ENCODE results near the gene SPRYD3.
A peak's percentile ranks its signal among the peaks of the same experiment; 100 is the strongest.
"Not testable (repeated sequence)": the region's sequence is repeated elsewhere in the genome, so short reads cannot be mapped to it uniquely, and the experiment has no call there.

SPRYD3 gene

DNA sequence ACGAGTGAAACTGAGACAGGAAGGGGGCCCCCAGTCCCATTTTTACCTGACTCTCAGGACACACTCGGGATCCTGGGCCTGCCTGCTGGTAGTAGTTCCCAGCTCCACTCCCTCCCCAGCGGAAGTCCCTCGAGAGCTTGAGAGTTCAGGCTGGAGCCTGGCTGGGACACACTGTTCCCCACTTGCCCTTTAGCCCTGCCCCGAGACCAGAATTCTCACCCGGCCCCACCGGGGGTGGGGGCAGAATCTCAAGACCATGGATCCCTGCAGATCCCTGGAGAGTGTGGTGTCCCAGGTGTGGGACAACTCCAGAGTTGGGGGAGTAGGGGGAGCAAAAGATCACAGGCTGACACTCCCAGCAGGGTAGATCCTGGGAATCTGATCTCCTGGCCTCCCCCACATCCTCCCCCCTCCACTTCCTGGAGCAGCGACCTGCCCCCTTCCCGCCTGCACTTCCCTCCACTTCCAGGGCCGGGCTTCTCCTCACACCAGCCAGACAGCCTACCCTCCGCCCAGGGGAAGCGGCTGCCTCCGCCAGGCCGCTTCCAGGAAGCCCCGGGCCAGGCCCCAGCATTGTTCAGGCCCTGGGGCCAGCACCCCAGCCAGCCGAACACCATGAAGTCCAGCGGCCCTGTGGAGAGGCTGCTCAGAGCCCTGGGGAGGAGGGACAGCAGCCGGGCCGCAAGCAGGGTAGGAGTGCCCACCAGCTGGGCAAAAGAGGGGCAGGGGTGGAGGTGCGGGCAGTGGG lies 29.4 kb downstream of the SPRYD3 start, which contains the start of gene TNS2:
Gene TNS2 (plus strand): TSS at position 495 of the 748 bp plus-strand sequence. CDS start 121 bp downstream, at position 616.
- peak; percentile 71 for DNase-seq

- peak; percentile 45 for DNase-seq
Observed at GRCh38 chr12:53048780-53049401, 30.3 kb downstream of the SPRYD3 start.

DNA sequence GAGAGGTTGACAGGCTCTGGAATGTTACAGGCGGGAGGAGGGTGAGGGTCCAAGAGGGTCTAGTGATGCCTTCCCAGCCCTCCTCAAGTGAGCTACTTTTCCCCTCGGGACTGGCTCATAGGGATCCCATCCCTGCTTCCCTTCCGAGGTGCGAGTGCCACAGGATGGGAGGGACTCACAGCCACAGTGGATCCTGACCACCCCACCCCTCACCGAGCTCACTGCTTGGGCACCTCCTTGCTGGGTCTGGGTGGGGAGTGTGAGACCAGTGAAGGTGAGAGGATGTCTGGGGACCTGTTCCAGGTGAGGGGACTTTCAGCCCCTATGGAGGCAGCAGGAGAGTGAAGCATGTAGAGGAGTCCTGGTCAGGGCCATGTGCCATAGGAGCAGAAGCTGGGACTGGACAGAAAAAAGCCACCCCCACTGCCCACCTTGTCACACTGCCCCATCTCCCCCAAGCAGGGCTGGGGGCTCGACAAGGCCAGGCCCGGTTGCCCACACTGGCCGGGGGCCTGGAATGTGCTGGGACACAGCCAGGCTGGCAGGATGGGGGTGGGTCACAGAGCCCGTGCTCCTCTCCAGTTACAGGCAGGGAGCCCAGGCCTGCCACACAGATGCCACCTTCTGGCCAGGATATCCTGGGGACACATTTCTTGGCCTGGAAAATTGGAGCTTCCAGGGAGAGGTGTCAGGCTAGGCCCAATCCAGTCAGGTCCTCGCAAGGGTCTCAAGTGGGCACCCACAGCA lies 31.0 kb downstream of the SPRYD3 start:
- DNase-seq = no peak

DNA sequence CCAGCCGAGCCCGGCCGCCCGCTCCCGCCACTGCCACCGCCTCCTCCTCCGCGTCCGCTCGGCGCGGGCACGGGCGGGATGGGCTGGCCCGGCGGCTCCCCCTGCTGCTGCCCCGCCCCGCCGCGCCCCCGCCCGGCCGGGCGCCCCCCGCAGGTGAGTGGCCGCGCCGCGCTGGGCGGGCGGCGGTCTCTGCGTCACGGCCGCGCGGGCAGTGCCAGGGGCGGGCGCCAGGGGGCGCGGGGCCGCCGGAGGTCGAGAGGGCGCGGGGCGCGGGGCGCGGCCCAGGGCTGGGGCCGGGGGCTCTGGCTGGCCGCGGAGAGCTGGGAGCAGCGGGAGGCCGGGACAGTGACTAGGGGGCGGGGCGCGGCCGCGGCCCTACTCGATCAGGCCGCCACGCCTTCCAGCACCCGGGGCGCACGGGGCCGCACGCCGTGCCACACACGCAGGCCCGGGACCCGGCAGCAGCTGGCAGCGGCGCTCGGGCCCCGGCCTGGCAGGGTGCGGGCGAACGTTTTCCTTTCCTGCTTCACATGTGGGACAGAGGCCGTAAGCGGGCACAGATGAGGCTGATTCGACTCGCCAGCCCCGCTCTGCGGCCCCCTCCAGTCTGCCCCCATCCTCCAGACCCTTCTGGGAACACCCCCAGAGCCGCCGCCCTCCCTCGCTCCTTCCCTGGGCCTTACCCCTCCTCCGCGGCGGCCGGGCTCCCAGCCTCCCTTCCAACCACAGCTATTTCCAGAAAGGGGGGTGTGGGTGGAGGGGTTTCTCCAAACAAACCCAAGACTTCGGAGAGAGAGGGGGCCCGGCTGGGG lies 31.8 kb downstream of the SPRYD3 start:
- peak; percentile 71 for DNase-seq

DNA sequence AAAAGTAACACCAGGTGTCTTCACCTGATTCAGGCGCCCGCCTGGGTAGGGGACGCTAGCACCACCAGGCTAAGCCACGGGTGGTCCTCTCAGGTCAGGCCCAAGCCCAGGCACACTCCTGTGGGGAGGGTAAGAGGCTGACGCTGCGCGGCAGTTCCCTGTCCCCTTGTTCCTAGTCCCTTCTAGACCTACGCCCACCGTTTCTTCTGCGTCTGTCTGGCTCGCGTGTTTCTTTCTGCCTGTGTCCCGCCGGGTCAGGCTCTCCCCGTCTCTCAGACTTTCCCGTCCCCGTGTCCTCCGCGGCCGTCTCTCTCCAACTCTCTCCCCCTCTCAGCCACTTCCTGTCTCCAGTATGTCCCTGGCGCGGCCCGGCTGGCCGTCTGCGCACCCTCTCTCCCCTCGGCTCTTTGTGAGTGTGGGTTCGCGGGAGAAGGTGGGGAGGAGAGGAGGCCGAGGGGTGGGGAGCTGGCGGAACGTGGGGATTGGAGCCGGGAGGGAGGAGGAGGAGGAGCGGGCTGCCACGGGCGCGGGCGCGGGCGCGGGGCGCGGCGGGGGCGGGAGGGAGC lies 32.5 kb downstream of the SPRYD3 start:
- peak; percentile 86 for DNase-seq

- DNase-seq = no peak
Observed at GRCh38 chr12:53045696-53046045, 33.5 kb downstream of the SPRYD3 start.

DNA sequence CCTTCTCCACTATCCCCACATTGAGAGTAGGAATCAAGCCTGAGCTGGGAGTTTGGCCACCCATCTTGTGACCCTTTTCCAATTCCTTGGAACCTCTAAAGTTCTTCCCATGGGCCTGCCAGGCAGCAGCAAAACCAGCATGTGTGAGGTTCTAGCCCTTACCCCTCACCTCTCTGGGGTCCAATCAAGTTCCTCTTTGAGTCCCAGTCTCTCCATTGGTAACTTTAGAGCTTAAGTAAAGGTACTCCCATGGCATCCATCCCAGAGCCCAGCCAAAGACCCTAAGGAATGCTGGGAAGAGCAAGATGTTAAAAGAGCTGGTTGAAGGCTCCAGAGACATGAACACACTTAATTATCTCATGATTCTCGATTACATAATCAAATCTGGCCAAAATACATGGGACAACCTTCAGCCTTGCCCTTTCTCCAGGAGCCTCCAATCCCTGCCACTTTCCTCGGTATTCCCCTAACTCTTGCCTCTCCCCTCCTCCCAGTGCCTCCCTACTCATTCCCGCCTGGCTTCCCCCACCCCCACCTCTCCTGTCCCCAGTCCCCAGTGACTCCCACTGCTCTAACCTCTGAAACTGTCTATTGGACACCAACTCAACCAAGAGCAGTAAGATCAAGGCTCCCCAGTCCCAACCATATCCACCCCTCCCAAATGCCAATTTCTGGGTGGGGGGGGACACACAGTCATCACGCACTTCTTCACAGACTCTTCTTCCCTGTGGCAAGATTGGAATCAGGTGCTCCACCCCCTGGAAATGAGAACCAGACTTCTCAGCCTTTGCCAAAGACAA lies 34.1 kb downstream of the SPRYD3 start:
- no peak for DNase-seq

DNA sequence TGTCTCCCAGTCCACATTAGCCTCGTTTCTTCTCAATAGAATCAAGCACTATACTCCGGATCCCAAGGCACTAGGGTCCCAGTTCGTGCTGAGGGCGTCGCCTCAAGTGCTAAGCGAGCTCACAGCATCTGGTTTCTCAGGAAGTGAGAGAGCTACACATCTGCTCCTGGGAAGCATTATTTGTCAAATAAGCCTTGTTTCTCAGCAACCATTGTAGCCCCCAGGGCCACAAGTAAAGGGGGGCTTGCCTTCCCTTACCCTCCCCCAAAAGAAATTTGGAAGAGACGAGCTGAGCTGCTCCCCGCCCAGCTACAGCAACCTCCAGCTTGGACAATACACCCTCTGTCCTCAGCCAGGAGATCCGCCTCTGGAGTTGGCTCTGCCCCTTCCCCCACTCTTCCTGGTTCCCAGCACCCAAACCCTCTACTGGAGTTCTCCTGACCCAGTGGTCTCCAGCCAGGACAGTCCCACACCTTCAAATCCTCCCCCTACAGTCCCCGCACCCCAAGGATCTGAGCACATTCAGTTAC lies 35.1 kb downstream of the SPRYD3 start:
- no peak for DNase-seq

DNA sequence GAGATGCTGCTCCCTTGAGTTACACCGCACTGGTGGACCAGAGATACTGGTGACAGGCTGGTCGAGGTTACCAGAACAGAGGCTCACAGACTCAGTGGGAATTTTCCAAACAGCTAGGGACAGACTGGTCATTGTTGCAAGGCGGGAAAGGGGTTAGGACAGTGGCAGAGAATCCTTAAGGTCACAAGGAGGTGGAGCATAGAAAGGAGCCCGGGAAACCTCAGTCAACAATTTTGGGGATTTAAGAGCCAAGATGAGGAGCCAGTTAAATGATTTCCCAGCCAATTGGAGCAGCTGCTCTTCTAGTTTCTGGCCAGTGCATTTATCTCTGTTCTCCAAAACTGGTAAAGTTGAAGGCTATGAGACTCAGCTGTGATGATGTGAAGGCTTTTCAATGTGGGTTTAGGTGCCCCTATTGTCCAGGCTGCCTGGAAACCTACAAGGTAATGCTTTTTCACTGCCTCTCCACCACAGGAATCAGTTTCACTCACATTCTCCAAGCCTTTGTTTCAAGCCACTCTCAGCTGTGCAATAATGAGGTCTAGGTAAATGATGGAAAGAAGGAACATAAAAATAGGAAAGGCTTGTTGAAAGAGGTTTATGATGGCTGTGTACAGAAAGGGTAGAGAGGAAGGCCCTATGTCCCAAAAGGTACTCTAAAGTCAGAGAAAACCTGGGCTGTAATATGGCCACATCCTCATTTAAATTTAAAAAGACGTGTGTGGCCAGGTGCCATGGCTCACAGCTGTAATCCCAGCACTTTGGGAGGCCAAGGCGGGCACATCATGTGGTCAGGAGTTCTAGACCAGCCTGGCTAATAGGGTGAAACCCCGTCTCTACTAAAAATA lies 36.4 kb downstream of the SPRYD3 start:
- no peak for DNase-seq

GRCh38 chr12:53039851-53040250 lies 39.3 kb downstream of the SPRYD3 start:
- DNase-seq = no peak

- DNase-seq = no peak
Observed at GRCh38 chr12:53036802-53037201, 42.4 kb downstream of the SPRYD3 start.

GRCh38 chr12:53034459-53034858 lies 44.7 kb downstream of the SPRYD3 start:
- no peak for DNase-seq

DNA sequence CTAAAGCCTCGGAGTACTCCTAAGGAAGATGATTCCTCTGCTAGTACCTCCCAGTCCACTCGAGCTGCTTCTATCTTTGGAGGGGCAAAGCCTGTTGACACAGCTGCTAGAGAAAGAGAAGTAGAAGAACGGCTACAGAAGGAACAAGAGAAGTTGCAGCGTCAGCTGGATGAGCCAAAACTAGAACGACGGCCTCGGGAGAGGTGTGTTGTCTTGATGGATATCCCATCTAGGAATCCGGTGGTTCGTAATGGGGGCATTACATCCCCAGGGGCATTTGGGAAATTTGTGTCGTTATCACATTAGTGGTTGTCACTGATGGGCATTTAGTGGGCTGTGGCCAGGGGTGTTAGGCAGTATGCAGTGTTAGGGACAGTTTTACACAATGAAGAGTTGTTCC lies 45.4 kb downstream of the SPRYD3 start:
- not testable (repeated sequence) for DNase-seq

DNA sequence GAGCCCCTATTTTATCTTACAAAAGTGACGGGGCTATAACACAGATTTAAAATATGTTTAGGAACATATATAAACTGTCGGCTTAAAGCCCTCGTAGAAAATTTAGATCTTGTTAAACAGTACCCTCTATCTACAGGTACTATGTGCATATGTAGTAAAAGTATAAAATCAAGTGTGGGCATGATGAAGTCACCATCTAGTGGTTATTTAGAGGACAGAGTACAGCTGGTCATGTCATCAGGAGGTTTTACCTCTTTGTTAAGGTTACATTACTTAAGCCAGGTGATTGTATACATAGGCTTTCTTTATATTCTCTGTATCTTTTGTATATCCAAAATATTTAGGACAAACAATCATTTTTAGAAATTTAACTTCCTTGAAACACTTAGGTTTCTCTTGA lies 47.6 kb downstream of the SPRYD3 start:
- no peak for DNase-seq

- DNase-seq = not testable (repeated sequence)
Observed at GRCh38 chr12:53027014-53027413, 52.2 kb downstream of the SPRYD3 start.

- DNase-seq = no peak
Observed at GRCh38 chr12:53025250-53025649, 53.9 kb downstream of the SPRYD3 start.

DNA sequence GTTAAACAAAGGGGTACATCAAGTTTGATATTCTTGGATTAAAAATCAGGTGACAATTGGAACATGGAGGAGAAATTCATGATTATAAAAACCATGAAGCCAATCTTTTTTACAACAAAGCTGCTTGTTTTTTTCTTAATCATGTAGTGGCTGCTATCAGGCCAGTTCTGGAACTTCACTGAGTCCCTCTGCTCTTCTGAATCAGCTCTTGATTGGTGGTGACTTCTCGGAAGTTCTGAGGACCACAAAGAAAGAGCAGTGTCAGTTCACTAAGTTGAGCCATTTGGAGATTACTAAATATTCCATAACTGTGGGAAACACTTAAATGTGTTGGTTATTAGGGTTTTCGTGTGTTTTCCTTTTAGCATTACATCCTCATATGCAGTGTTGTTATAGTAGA lies 64.5 kb downstream of the SPRYD3 start:
- DNase-seq = no peak
